ENCODE results near the gene KCNK3. TPM values are rescaled to one million over a fixed set of nuclear protein-coding genes. Genes with fewer than 3 reads are reported as not detected.
"Not testable (repeated sequence)": the region's sequence is repeated elsewhere in the genome, so short reads cannot be mapped to it uniquely, and the experiment has no call there.

The KCNK3 gene
- total RNA-seq, 6 experiments from 2014 or later, result not detected

DNA sequence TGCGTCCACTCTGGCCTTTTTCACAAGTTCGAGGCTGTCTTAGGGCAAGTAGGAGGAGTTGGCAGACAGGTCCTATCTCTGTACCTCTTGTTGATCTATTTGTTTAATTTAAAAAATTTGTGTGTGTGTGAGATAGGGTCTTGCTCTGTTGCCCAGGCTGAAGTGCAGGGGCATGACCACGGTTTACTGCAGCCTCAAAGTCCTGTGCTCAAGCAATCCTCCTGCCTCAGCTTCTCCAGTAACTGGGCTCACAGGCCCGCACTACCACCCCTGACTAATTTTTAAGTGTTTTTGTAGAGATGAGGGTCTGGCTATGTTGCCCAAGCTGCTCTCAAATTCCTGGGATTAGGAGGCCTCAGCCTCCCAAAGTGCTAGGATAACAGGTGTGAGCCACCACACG, 67.3 kb downstream of the KCNK3 start:
- no peaks in the 10 kb centered on the region for H3K9me3 Mint-ChIP-seq
- no peak for DNase-seq
- peaks cover 11% of the 10 kb centered on the region for H3K27me3 Mint-ChIP-seq (ENCODE audit: insufficient read depth)
- H3K36me3 Mint-ChIP-seq (ENCODE audit: low read depth), result no peaks in the 10 kb centered on the region
- no peak for TF ChIP-seq CTCF (IDR thresholded peaks at IDR 0.05)
- no peak overlapping the region for H3K4me3 Mint-ChIP-seq
- peaks cover 25% of the 10 kb centered on the region for H3K4me1 Mint-ChIP-seq (ENCODE audit: low read depth)
- H3K27ac Mint-ChIP-seq, result no peak overlapping the region

- DNase-seq; H3K27ac Mint-ChIP-seq; H3K36me3 Mint-ChIP-seq (ENCODE audit: low read depth); H3K4me3 Mint-ChIP-seq; H3K9me3 Mint-ChIP-seq; H3K27me3 Mint-ChIP-seq (ENCODE audit: insufficient read depth): not testable (repeated sequence)
- peaks cover 35% of the 10 kb centered on the region for H3K4me1 Mint-ChIP-seq (ENCODE audit: low read depth)
Observed at GRCh38 chr2:26760991-26761390, 68.5 kb downstream of the KCNK3 start.

- no peak for DNase-seq
- Mint-ChIP-seq H3K36me3 (ENCODE audit: low read depth) (no peaks in the 10 kb centered on the region), H3K4me3 (peak overlapping the region; percentile 30), H3K27ac (no peak overlapping the region), H3K9me3 (no peaks in the 10 kb centered on the region), H3K27me3 (ENCODE audit: insufficient read depth) (peaks cover 1% of the 10 kb centered on the region; the same call in 1 of the 2 replicates), H3K4me1 (ENCODE audit: low read depth) (peaks cover 27% of the 10 kb centered on the region)
- no peak for TF ChIP-seq CTCF (IDR thresholded peaks at IDR 0.05)
Observed at GRCh38 chr2:26763019-26763418, 70.5 kb downstream of the KCNK3 start.

- peak; percentile 48 for DNase-seq
- no peaks in the 10 kb centered on the region for H3K9me3 Mint-ChIP-seq
- peaks cover 1% of the 10 kb centered on the region; the same call in 1 of the 2 replicates for H3K27me3 Mint-ChIP-seq (ENCODE audit: insufficient read depth)
- H3K4me3 Mint-ChIP-seq, result peak within 1 kb of the TSS; percentile 89
- H3K36me3 Mint-ChIP-seq (ENCODE audit: low read depth), result no peaks in the 10 kb centered on the region
- no peak for TF ChIP-seq CTCF (IDR thresholded peaks at IDR 0.05)
- H3K27ac Mint-ChIP-seq, result peak within 1 kb of the TSS; percentile 79
- peaks cover 22% of the 10 kb centered on the region for H3K4me1 Mint-ChIP-seq (ENCODE audit: low read depth)
Observed at GRCh38 chr2:26764078-26764887, 71.8 kb downstream of the KCNK3 start, which contains the start of gene SLC35F6. SLC35F6 (plus strand) TSS chr2:26764284; CDS start chr2:26764350, 66 bp downstream.

- TF ChIP-seq CTCF (IDR thresholded peaks at IDR 0.05), result no peak
- Mint-ChIP-seq H3K4me3 (peak overlapping the region; percentile 89), H3K9me3 (no peaks in the 10 kb centered on the region), H3K4me1 (ENCODE audit: low read depth) (peaks cover 27% of the 10 kb centered on the region), H3K27me3 (ENCODE audit: insufficient read depth) (peaks cover 1% of the 10 kb centered on the region; the same call in 1 of the 2 replicates), H3K27ac (peak overlapping the region; percentile 79), H3K36me3 (ENCODE audit: low read depth) (no peaks in the 10 kb centered on the region)
- DNase-seq, result no peak
Observed at GRCh38 chr2:26764906-26765305, 72.4 kb downstream of the KCNK3 start.

DNA sequence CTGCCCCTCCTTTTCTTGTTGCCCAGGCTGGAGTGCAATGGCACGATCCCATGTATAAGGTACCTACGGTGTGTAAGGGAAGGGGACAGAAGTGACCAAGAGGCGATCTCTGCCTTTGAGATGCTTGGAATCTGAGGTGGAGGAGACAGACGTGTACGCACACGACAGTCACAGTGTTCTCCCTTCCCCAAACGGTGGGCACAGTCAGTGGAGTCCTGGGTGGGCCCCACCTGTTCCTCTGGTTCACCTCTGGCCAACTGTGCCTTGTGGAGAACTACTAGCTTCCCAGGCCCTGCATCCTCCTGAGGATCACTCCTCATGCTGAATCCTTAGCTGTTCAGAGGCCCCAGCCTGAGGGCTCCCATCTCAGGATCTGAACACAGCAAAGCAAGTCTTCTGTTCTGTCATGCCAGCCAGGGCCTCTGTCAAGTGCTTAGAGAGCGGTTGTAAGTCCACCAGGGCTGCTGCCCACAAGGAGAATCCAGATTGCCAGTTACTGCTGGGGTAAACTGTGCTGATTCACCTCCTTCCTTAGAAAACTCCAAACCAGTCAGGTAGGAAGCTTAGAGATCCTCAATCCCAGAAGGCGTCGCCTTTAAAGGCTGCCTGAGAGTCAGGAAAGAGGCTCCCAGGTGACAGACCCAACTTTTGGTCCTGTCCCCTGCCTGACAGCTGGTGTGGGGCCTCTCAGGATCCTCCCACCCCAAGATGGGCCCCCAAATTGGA, 73.1 kb downstream of the KCNK3 start:
- peaks cover 1% of the 10 kb centered on the region; the same call in 1 of the 2 replicates for H3K27me3 Mint-ChIP-seq (ENCODE audit: insufficient read depth)
- peaks cover 28% of the 10 kb centered on the region for H3K4me1 Mint-ChIP-seq (ENCODE audit: low read depth)
- DNase-seq, result no peak
- H3K27ac Mint-ChIP-seq, result no peak overlapping the region
- H3K36me3 Mint-ChIP-seq (ENCODE audit: low read depth), result no peaks in the 10 kb centered on the region
- H3K9me3 Mint-ChIP-seq, result no peaks in the 10 kb centered on the region
- no peak for TF ChIP-seq CTCF (IDR thresholded peaks at IDR 0.05)
- peak overlapping the region; percentile 89 for H3K4me3 Mint-ChIP-seq
